GM21390 (cell line): ENCODE measurements around the gene ATF5.
"Not testable (repeated sequence)": the region's sequence is repeated elsewhere in the genome, so short reads cannot be mapped to it uniquely, and the experiment has no call there.

Experiments used
- ATAC-seq: cut with Tn5 transposase; IDR thresholded peaks from one replicate; pipeline ENCODE4 v1.9.1; 2021; ENCODE audit not compliant: unreplicated experiment

The ATF5 gene

GRCh38 chr19:49944567-49944966 is 15.6 kb downstream of the ATF5 start:
- not testable (repeated sequence) for ATAC-seq

- ATAC-seq, result no peak
Measured at GRCh38 chr19:49946415-49946814, 17.4 kb downstream of the ATF5 start.

GRCh38 chr19:49949742-49950589 is 21.0 kb downstream of the ATF5 start:
- no peak for ATAC-seq

- no peak for ATAC-seq
Measured at GRCh38 chr19:49950590-49950948, 21.6 kb downstream of the ATF5 start.

- no peak for ATAC-seq
Measured at GRCh38 chr19:49950956-49951526, 22.0 kb downstream of the ATF5 start.

GRCh38 chr19:49951806-49952478 is 22.9 kb downstream of the ATF5 start:
- ATAC-seq, result no peak

GRCh38 chr19:49952479-49952836 is 23.5 kb downstream of the ATF5 start:
- ATAC-seq, result no peak

- ATAC-seq, result no peak
Measured at GRCh38 chr19:49952906-49953305, 23.9 kb downstream of the ATF5 start.

GRCh38 chr19:49953416-49953815 is 24.4 kb downstream of the ATF5 start:
- no peak for ATAC-seq

- ATAC-seq, result no peak
Measured at GRCh38 chr19:49954092-49954829, 25.3 kb downstream of the ATF5 start.

GRCh38 chr19:49954933-49955332 is 25.9 kb downstream of the ATF5 start:
- ATAC-seq, result no peak

- no peak for ATAC-seq
Measured at GRCh38 chr19:49956115-49956495, 27.1 kb downstream of the ATF5 start.

- ATAC-seq, result no peak
Measured at GRCh38 chr19:49957262-49957915, 28.4 kb downstream of the ATF5 start.

- ATAC-seq, result not testable (repeated sequence)
Measured at GRCh38 chr19:49958144-49958543, 29.1 kb downstream of the ATF5 start.

- ATAC-seq, result not testable (repeated sequence)
Measured at GRCh38 chr19:49958596-49958995, 29.6 kb downstream of the ATF5 start.

- not testable (repeated sequence) for ATAC-seq
Measured at GRCh38 chr19:49959892-49960291, 30.9 kb downstream of the ATF5 start.

- ATAC-seq, result not testable (repeated sequence)
Measured at GRCh38 chr19:49960980-49961379, 32.0 kb downstream of the ATF5 start, which contains the start of gene SIGLEC11. TSS of gene SIGLEC11 (minus strand) at chr19:49961172. CDS start at chr19:49961081, 91 bp downstream.

- no peak for ATAC-seq
Measured at GRCh38 chr19:49968279-49968922, 39.4 kb downstream of the ATF5 start.

GRCh38 chr19:49969355-49969754 is 40.4 kb downstream of the ATF5 start:
- not testable (repeated sequence) for ATAC-seq

- ATAC-seq, result no peak
Measured at GRCh38 chr19:49971991-49972411, 43.0 kb downstream of the ATF5 start.
